T-helper 1 cell treated with Interleukin-12 subunit alpha and Interleukin-12 subunit beta and Interleukin-4 antibody, amounts not matched to agents 30 ng/mL and 1 ng/mL, for 36 hours (primary cell): ENCODE results near the gene PHYKPL. TPM values are rescaled to one million over a fixed set of nuclear protein-coding genes. Genes with fewer than 3 reads are reported as not detected.

ENCODE experiments used
- intact Hi-C: fragments of 100-400 bp; cut with micrococcal nuclease; formaldehyde crosslinking; loops from one replicate; pipeline ENCODE4 v1.15.1; 2024
- total RNA-seq: library from RNA; stranded (reverse); gene quantifications from 2 replicates; pipeline ENCODE4 v1.2.3, GENCODE V29; 2022

PHYKPL gene
- total RNA-seq, 1 donor from 2014 or later = 182 TPM

GRCh38 chr5:178225174-178225573, 7.4 kb downstream of the PHYKPL start:
- intact Hi-C loops = no loop called here

GRCh38 chr5:178224403-178224802, 8.2 kb downstream of the PHYKPL start:
- intact Hi-C loops = no loop called here

GRCh38 chr5:178223828-178224335, 8.7 kb downstream of the PHYKPL start:
- intact Hi-C loops = no loop called here

- intact Hi-C loops = no loop called here
Measured at GRCh38 chr5:178223196-178223773, 9.3 kb downstream of the PHYKPL start.

- intact Hi-C loops = no loop called here
Measured at GRCh38 chr5:178222292-178222691, 10.3 kb downstream of the PHYKPL start.

- intact Hi-C loops = no loop called here
Measured at GRCh38 chr5:178221853-178222252, 10.7 kb downstream of the PHYKPL start.

GRCh38 chr5:178221282-178221681, 11.3 kb downstream of the PHYKPL start:
- intact Hi-C loops = no loop called here

GRCh38 chr5:178218827-178219226, 13.8 kb downstream of the PHYKPL start:
- intact Hi-C loops = loop anchor here (2.0 kb wide), 1 partner anchor 14 kb away; the partner anchor contains the start of gene HNRNPAB

GRCh38 chr5:178218237-178218776, 14.3 kb downstream of the PHYKPL start:
- intact Hi-C loops = loop anchor here (2.0 kb wide), 1 partner anchor 14 kb away; the partner anchor contains the start of gene HNRNPAB

GRCh38 chr5:178216779-178217178, 15.8 kb downstream of the PHYKPL start:
- intact Hi-C loops = no loop called here

- intact Hi-C loops = no loop called here
Measured at GRCh38 chr5:178216088-178216534, 16.5 kb downstream of the PHYKPL start.

- intact Hi-C loops = no loop called here
Measured at GRCh38 chr5:178215280-178216002, 17.2 kb downstream of the PHYKPL start.

GRCh38 chr5:178214160-178214803, 18.3 kb downstream of the PHYKPL start:
- intact Hi-C loops = no loop called here

- intact Hi-C loops = no loop called here
Measured at GRCh38 chr5:178213748-178214151, 18.9 kb downstream of the PHYKPL start.

GRCh38 chr5:178213003-178213461, 19.6 kb downstream of the PHYKPL start:
- intact Hi-C loops = no loop called here

- intact Hi-C loops = no loop called here
Measured at GRCh38 chr5:178212241-178213002, 20.2 kb downstream of the PHYKPL start.

GRCh38 chr5:178211095-178212048, 21.2 kb downstream of the PHYKPL start:
- intact Hi-C loops = no loop called here

- intact Hi-C loops = no loop called here
Measured at GRCh38 chr5:178210686-178211085, 21.9 kb downstream of the PHYKPL start.

GRCh38 chr5:178210073-178210535, 22.5 kb downstream of the PHYKPL start:
- intact Hi-C loops = no loop called here
